Measurements from ENCODE around the gene TEP1. TPM values are rescaled to one million over a fixed set of nuclear protein-coding genes. Genes with fewer than 3 reads are reported as not detected.

TEP1 gene
- total and polyA plus RNA-seq, 2 of the 13 experiments (the other 11 are each of a cell fraction or from before 2014, with no cell fraction given) = 11.0 to 12.8 TPM

GRCh38 chr14:20376071-20376588 lies 37.2 kb downstream of the TEP1 start (continued):
- TF ChIP-seq ZBTB7A (CRISPR knock-in tag; IDR thresholded peaks at IDR 0.05) (peak; percentile 72), ZNF407 (CRISPR knock-in tag; IDR thresholded peaks at IDR 0.05; ENCODE audit: not compliant biosample characterization) (peak; percentile 32), MXD4 (CRISPR knock-in tag; IDR thresholded peaks at IDR 0.05) (peak; percentile 71; the same call in 1 of the 2 replicates), TFDP2 (CRISPR knock-in tag; IDR thresholded peaks at IDR 0.05) (0 out of 2 replicates have a peak, but pooled peaks have one; percentile 29), SOX5 (CRISPR knock-in tag; IDR thresholded peaks at IDR 0.05; ENCODE audit: borderline replicate concordance) (peak; percentile 44; the same call in 1 of the 2 replicates), DPF2 (CRISPR knock-in tag; IDR thresholded peaks at IDR 0.05; ENCODE audit: borderline replicate concordance, low read depth) (peak; percentile 70; the same call in 1 of the 2 replicates), ZBTB20 (CRISPR knock-in tag; IDR thresholded peaks at IDR 0.05; ENCODE audit: borderline replicate concordance, low read depth) (peak; percentile 78; the same call in 1 of the 2 replicates), MED13 (CRISPR knock-in tag; IDR thresholded peaks at IDR 0.05) (no peak), NR2F1 (CRISPR knock-in tag; IDR thresholded peaks at IDR 0.05) (peak in 1 of 2 experiments; percentile 72; a peak in 1 of 4 replicates), ZNF687 (CRISPR knock-in tag; IDR thresholded peaks at IDR 0.05) (peak; percentile 98), IRF9 (CRISPR knock-in tag; IDR thresholded peaks at IDR 0.05; ENCODE audit: borderline replicate concordance) (peak; percentile 36; the same call in 1 of the 2 replicates), FOXC1 (CRISPR knock-in tag; IDR thresholded peaks at IDR 0.05; ENCODE audit: borderline replicate concordance) (0 out of 2 replicates have a peak, but pooled peaks have one; percentile 54), SPEN (CRISPR knock-in tag; IDR thresholded peaks at IDR 0.05; ENCODE audit: low read depth) (peak; percentile 66)
